Measurements from ENCODE around the gene KREMEN1. TPM values are rescaled to one million over a fixed set of nuclear protein-coding genes. Genes with fewer than 3 reads are reported as not detected.

KREMEN1 gene
- total RNA-seq, 1 donor from 2014 or later, result 1.4 TPM

DNA sequence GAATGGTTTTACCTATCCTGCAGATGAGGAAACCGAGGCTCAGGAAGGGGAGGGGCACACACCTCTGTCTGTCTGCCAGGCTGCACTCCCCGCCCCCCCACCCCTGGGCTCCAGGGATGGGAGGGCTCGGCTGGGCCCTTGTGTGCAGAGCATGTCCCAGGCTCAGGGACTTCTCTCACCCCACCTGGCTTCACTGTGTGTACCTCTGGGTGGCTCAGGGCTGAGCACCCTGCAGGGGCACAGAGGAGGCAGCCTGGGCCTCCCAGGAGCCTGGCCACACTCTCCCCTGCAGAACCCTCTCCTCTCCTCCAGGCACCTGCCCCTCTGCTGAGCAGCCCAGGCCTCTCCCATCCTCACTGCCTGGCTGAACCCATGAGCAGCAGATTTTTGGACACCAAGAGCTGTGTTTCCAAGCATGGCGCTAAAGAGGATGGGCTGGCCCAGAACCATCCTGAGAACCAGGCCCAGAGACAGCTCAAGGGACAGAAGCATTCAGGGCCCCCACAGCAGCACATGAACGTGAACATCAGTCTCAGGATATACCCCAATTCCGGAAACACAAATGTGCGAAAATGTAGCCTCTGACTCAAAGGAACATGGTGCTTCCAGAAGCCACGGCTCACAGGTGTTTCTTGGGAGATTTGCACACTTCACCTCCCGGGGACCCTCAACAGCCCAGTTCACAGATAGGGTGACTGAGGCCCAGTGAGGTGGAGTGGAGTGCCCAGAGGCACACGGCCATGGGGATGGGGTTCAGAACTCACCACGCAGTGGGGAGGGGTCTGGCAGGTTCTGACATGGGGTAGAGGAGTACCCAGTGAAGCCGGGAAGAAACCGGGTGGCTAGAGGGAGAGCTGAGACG, 143.4 kb downstream of the KREMEN1 start:
- Mint-ChIP-seq H3K27ac (peak overlapping the region; percentile 83), H3K9me3 (no peaks in the 10 kb centered on the region), H3K4me3 (no peak overlapping the region), H3K27me3 (ENCODE audit: insufficient read depth, low read depth) (peaks cover 2% of the 10 kb centered on the region), H3K4me1 (peaks cover 28% of the 10 kb centered on the region), H3K36me3 (peaks cover 2% of the 10 kb centered on the region)
- Histone ChIP-seq H3F3A (ENCODE audit: low read depth) (peaks cover 4% of the 10 kb centered on the region), H2AFZ (replicated peaks) (no peak overlapping the region), H3K79me2 (ENCODE audit: low read depth) (no peaks in the 10 kb centered on the region), H4K20me1 (ENCODE audit: low read depth) (no peaks in the 10 kb centered on the region), H3K9ac (no peak overlapping the region), H3K36me3 (no peaks in the 10 kb centered on the region), H3K27me3 (no peaks in the 10 kb centered on the region), H3K4me2 (no peak overlapping the region), H3K27ac (no peak overlapping the region), H3K4me3 (no peak overlapping the region), H3K9me3 (ENCODE audit: low read depth) (no peaks in the 10 kb centered on the region), H3K4me1 (peaks cover 15% of the 10 kb centered on the region)
- TF ChIP-seq EZH2 (IDR thresholded peaks at IDR 0.05) (no peak), EZH2phosphoT487 (IDR thresholded peaks at IDR 0.05) (no peak)
- TF ChIP-seq, protein P1, sequence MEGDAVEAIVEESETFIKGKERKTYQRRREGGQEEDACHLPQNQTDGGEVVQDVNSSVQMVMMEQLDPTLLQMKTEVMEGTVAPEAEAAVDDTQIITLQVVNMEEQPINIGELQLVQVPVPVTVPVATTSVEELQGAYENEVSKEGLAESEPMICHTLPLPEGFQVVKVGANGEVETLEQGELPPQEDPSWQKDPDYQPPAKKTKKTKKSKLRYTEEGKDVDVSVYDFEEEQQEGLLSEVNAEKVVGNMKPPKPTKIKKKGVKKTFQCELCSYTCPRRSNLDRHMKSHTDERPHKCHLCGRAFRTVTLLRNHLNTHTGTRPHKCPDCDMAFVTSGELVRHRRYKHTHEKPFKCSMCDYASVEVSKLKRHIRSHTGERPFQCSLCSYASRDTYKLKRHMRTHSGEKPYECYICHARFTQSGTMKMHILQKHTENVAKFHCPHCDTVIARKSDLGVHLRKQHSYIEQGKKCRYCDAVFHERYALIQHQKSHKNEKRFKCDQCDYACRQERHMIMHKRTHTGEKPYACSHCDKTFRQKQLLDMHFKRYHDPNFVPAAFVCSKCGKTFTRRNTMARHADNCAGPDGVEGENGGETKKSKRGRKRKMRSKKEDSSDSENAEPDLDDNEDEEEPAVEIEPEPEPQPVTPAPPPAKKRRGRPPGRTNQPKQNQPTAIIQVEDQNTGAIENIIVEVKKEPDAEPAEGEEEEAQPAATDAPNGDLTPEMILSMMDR (IDR thresholded peaks at IDR 0.05), result no peak
- DNase-seq (ENCODE audit: low spot score), result no peak

DNA sequence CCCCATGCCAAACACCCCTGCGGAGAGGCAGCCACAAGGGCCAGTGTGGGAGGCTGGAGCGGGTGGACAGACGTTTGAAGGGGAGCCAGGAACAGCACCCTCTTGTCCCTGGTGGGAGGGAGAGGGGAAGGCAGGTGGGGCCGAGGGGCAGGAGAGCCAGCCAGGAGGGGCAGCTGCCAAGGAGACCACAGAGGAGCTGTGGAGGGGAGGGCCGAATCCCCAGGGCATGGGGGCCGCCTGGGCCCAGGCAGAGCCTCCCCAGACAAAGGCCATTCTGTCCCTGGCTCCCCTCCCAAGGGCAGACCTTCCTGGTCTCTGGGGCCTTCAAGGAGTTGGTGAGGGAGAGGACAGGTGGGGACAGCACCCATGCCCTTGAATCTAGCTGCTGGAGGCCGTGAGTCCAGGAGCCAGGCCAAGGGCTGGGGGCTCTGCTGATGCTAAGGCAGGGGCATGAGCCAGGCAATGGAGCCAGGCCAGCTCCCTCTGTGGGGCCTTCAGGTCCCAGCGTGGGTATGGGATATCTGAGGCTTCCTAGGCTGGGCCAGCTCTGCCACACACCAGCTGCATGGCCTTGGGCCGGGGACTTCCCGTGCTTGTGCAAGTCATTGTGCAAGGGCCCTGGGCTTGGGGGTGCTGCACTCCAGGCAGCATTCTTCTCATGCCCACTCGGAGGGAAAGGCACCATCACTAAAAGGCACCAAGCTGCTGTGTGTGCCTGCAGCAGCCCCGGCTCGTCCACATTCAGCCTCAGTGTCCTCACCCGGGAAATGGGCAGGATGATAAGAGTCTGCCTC, 144.2 kb downstream of the KREMEN1 start:
- H3K4me3 ChIP-seq, result no peak overlapping the region
- H3K27me3 ChIP-seq, result no peaks in the 10 kb centered on the region
- H3K36me3 ChIP-seq, result no peaks in the 10 kb centered on the region
- Mint-ChIP-seq H3K36me3 (peaks cover 2% of the 10 kb centered on the region), H3K27me3 (ENCODE audit: insufficient read depth, low read depth) (peaks cover 2% of the 10 kb centered on the region), H3K27ac (peak overlapping the region; percentile 33), H3K4me1 (peaks cover 21% of the 10 kb centered on the region), H3K9me3 (no peaks in the 10 kb centered on the region), H3K4me3 (no peak overlapping the region)
- no peak overlapping the region for H3K4me2 ChIP-seq
- no peaks in the 10 kb centered on the region for H3K9me3 ChIP-seq (ENCODE audit: low read depth)
- no peaks in the 10 kb centered on the region for H4K20me1 ChIP-seq (ENCODE audit: low read depth)
- H3K9ac ChIP-seq, result no peak overlapping the region
- peaks cover 4% of the 10 kb centered on the region for H3F3A ChIP-seq (ENCODE audit: low read depth)
- no peak overlapping the region for H2AFZ ChIP-seq (replicated peaks)
- H3K79me2 ChIP-seq (ENCODE audit: low read depth), result no peaks in the 10 kb centered on the region
- no peak for DNase-seq (ENCODE audit: low spot score)
- H3K27ac ChIP-seq, result no peak overlapping the region
- peaks cover 15% of the 10 kb centered on the region for H3K4me1 ChIP-seq
- TF ChIP-seq, protein P1 (IDR thresholded peaks at IDR 0.05), result no peak
- TF ChIP-seq EZH2phosphoT487 (IDR thresholded peaks at IDR 0.05) (no peak), EZH2 (IDR thresholded peaks at IDR 0.05) (no peak)

Small RNA genes lying within 50 kb of the gene (small RNA-seq; reads per million reads assigned to genes)
- not detected for gene RNU6-1219P
- not detected for gene RNU6-810P

Other genes starting within 250 kb of the KREMEN1 start
- gene ZNRF3, start 189.5 kb upstream of the KREMEN1 start, total RNA-seq (ENCODE audit: low replicate concordance), result 4.1 and 12.0 TPM in 2 replicates
- not detected in 2 replicates for gene C22orf31, start 11.2 kb upstream of the KREMEN1 start, total RNA-seq (ENCODE audit: low replicate concordance)
- gene EMID1, start 132.9 kb downstream of the KREMEN1 start, total RNA-seq (ENCODE audit: low replicate concordance), result 6.7 and 17.7 TPM in 2 replicates
- 16.3 and 78.8 TPM in 2 replicates for gene RHBDD3, start 194.9 kb downstream of the KREMEN1 start, total RNA-seq (ENCODE audit: low replicate concordance)
- gene EWSR1, start 195.2 kb downstream of the KREMEN1 start, total RNA-seq (ENCODE audit: low replicate concordance), result 281 and 379 TPM in 2 replicates
- 0.95 and 5.1 TPM in 2 replicates for gene GAS2L1, start 233.6 kb downstream of the KREMEN1 start, total RNA-seq (ENCODE audit: low replicate concordance)
- gene RASL10A, start 242.7 kb downstream of the KREMEN1 start, total RNA-seq (ENCODE audit: low replicate concordance), result 0.09 and 0.26 TPM in 2 replicates

Measured in neural progenitor cell (in vitro differentiated cells).